Stomach (tissue), 9 donors: ENCODE results near the gene THSD7A. TPM values are rescaled to one million over a fixed set of nuclear protein-coding genes. Genes with fewer than 3 reads are reported as not detected.

Experiments
- DNase-seq, 2 donors: peaks; one replicate each; pipeline versions ENCODE4 v3.0.0 to v3.0.0-alpha.2; 2013 to 2019
- H3K27ac ChIP-seq, 5 donors: fragments of 200-600 bp in 4 of 5; sonication (generic) in 4 of 5; one replicate each; pipeline ENCODE4 v1.5.1; 2013 to 2019; ENCODE audit warnings: mild to moderate bottlenecking in 1 of 5, moderate library complexity in 1 of 5
- H3K27me3 ChIP-seq, 3 donors: fragments of 200-600 bp; sonication (generic); one replicate each; pipeline ENCODE4 v1.5.1; 2017 to 2019; ENCODE audit warnings: mixed run types in 1 of 3
- H3K36me3 ChIP-seq, 4 donors: fragments of 200-600 bp; sonication (generic); 1 replicate in 3 of 4; 2 replicates in 1 of 4; pipeline ENCODE4 v1.5.1; 2016 to 2019
- H3K4me1 ChIP-seq, 4 donors: fragments of 200-600 bp; sonication (generic); one replicate each; pipeline ENCODE4 v1.5.1; 2016 to 2019
- H3K4me3 ChIP-seq, 4 donors: fragments of 200-600 bp; sonication (generic) in 3 of 4; one replicate each; pipeline ENCODE4 v1.5.1; 2016 to 2019; ENCODE audit warnings: mild to moderate bottlenecking in 1 of 4
- H3K9me3 ChIP-seq, 4 donors: fragments of 200-600 bp; sonication (generic); one replicate each; pipeline ENCODE4 v1.5.1; 2016 to 2019
- EP300 ChIP-seq: sonication (generic); formaldehyde crosslinking; IDR thresholded peaks from one replicate; pipeline ENCODE4 v1.6.1; 2017; ENCODE audit warnings: antibody characterized with exemption
- POLR2A ChIP-seq, 4 donors: fragments of 450-650 bp; IDR thresholded peaks; one replicate each; pipeline ENCODE4 v1.6.1; 2016; ENCODE audit warnings: antibody characterized with exemption in 4 of 4, control low read depth in 2 of 4, mild to moderate bottlenecking in 1 of 4, moderate library complexity in 1 of 4
- POLR2AphosphoS5 ChIP-seq, 3 donors: sonication (generic); formaldehyde crosslinking; IDR thresholded peaks; one replicate each; pipeline ENCODE4 v1.6.1; 2016; ENCODE audit warnings: antibody characterized with exemption in 3 of 3
- WGBS, 5 donors: extraction: QIAGEN DNeasy Blood & Tissue Kit in 3 of 5; methylation state at CpG; one replicate each; pipeline versions ENCODE4 v1.1.5 to v1.1.7; 2013 to 2018; 5-methylcytosine and 5-hydroxymethylcytosine counted together
- intact Hi-C: fragments of 100-400 bp; cut with DNase I; formaldehyde crosslinking; loops from one replicate; pipeline ENCODE4 v1.15.1; 2023; ENCODE audit warnings: low total_unique reads
- polyA plus RNA-seq, 3 donors: library from polyadenylated mRNA; stranded (reverse); fragments of 200-250 nt; gene quantifications; one replicate each; pipeline ENCODE4 v1.2.3, GENCODE V29; 2013
- total RNA-seq, 5 donors: library from RNA; depleted of rRNA; stranded (reverse); fragments of >200 nt; gene quantifications; one replicate each; pipeline versions ENCODE4 v1.1.0 to v1.2.3, GENCODE V29; 2014 to 2016
- TF ChIP-seq, protein P1 (sequence below), 7 experiments: fragments of 450-650 bp in 4 of 7; fragments of 200-600 bp in 3 of 7; sonication (generic) in 3 of 7; IDR thresholded peaks; one replicate each; pipeline ENCODE4 v1.5.1; 2016 to 2019; ENCODE audit warnings: antibody characterized with exemption in 7 of 7, control low read depth in 2 of 7, mild to moderate bottlenecking in 1 of 7
- donor health status: healthy with polysubstance abuse.
- donor health status: Bipolar disorder and iron deficiency.
- donor health status: healthy.

Gene THSD7A
- total and polyA plus RNA-seq, 8 donors: 0.06 to 13.2 (median 0.46) TPM; not detected in 1

DNA sequence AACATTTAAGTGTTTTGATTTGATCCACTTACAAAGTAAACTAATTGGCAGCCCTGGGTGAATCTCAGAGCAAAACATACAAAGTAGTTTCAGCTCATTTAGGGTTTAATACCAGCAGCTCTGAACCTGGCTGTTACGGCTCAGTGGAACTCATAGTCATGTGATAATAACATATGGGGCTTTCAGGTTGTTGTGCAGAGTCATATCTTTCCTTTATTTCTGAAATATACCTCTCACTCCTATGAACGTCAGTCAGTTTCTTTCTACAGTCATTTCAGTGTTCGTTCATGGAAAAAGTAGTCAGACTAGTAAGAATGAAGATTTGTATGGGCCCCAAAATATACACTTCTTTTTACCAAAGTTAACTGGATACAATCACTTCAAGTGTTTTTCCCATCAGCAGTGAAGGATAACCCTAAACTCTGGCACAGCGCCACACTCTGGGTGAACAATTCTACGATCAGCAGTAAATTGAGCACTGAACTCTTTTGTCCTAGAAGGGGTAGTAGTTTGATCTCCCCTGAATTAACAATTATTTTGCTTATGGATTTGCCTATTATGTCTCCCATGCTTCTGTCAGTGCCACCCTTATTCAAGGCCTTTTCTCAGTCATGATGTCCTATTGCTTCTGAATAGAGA is 218.6 kb downstream of the THSD7A start:
- 86 to 91% (median 89%) methylated on average over 5 of the region's 5 CpGs for WGBS, 5 donors
- Histone ChIP-seq H3K36me3 (no peaks in the 10 kb centered on the region), H3K27me3 (no peaks in the 10 kb centered on the region), H3K4me3 (no peak overlapping the region), H3K9me3 (no peaks in the 10 kb centered on the region), H3K4me1 (peaks cover 0 to 19% (median 3%) of the 10 kb centered on the region in 4 donors), H3K27ac (no peak overlapping the region)
- no peak for DNase-seq
- intact Hi-C loops: no loop called here
- no peak for TF ChIP-seq POLR2A (IDR thresholded peaks at IDR 0.05)

DNA sequence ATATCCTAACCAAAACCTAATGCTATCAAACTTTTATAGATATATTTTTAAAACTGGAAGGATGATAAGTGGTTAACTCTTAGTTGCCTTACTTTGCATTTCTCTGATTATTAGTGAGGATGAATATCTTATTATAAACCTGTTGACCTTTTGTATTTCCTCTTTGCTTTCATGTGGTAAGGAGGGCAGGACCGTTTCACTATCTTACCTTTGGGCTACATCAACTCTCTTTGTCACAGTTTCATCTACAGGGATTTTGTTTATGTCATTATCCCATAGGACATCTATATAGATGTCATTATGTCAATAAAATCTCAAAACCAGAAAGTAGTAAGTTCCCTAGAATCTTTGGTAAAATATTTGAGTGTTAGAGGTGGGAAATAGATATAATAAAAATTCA is 219.3 kb downstream of the THSD7A start:
- TF ChIP-seq, protein P1, sequence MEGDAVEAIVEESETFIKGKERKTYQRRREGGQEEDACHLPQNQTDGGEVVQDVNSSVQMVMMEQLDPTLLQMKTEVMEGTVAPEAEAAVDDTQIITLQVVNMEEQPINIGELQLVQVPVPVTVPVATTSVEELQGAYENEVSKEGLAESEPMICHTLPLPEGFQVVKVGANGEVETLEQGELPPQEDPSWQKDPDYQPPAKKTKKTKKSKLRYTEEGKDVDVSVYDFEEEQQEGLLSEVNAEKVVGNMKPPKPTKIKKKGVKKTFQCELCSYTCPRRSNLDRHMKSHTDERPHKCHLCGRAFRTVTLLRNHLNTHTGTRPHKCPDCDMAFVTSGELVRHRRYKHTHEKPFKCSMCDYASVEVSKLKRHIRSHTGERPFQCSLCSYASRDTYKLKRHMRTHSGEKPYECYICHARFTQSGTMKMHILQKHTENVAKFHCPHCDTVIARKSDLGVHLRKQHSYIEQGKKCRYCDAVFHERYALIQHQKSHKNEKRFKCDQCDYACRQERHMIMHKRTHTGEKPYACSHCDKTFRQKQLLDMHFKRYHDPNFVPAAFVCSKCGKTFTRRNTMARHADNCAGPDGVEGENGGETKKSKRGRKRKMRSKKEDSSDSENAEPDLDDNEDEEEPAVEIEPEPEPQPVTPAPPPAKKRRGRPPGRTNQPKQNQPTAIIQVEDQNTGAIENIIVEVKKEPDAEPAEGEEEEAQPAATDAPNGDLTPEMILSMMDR (IDR thresholded peaks at IDR 0.05): no peak
- TF ChIP-seq EP300 (no peak), POLR2AphosphoS5 (IDR thresholded peaks at IDR 0.05) (no peak), POLR2A (IDR thresholded peaks at IDR 0.05) (no peak)
- no peaks in the 10 kb centered on the region for H3K9me3 ChIP-seq
- WGBS, 5 donors: 66 to 73% (median 67%) methylated on average over 1 of the region's 1 CpG
- no peak overlapping the region for H3K27ac ChIP-seq
- H3K27me3 ChIP-seq: no peaks in the 10 kb centered on the region
- intact Hi-C loops: no loop called here
- H3K4me3 ChIP-seq: no peak overlapping the region
- no peaks in the 10 kb centered on the region for H3K36me3 ChIP-seq
- DNase-seq: no peak
- H3K4me1 ChIP-seq: peaks cover 0 to 19% (median 3%) of the 10 kb centered on the region in 4 donors

GRCh38 chr7:11609096-11609670 is 222.8 kb downstream of the THSD7A start:
- no peak overlapping the region for H3K27ac ChIP-seq
- H3K9me3 ChIP-seq: no peaks in the 10 kb centered on the region
- peaks cover 0 to 18% (median 5%) of the 10 kb centered on the region in 4 donors for H3K4me1 ChIP-seq
- DNase-seq: no peak
- H3K36me3 ChIP-seq: no peaks in the 10 kb centered on the region
- no peaks in the 10 kb centered on the region for H3K27me3 ChIP-seq
- WGBS, 5 donors: 80 to 90% (median 82%) methylated on average over 2 of the region's 2 CpGs
- TF ChIP-seq POLR2AphosphoS5 (IDR thresholded peaks at IDR 0.05): no peak
- intact Hi-C loops: no loop called here
- H3K4me3 ChIP-seq: no peak overlapping the region

DNA sequence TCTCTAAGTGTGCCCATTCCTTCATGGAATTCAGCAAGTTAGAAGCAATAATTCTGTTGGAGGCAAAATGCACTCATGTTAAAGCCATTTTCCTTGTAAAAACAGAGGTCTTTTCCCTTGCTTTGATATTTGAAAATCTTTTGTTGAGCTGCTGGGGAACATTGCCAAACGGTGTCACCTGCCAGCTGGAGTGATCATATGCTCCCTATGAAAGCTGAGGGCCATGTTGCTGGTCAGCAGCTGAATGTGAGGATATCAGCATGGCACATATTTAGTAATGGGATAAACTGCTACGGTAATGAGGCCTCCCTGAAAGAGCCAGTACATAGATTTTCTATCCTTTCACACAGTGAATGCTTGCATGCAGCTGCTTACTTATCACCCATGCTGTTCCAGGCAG is 224.3 kb downstream of the THSD7A start:
- no peaks in the 10 kb centered on the region for H3K36me3 ChIP-seq
- no peaks in the 10 kb centered on the region for H3K9me3 ChIP-seq
- H3K4me3 ChIP-seq: no peak overlapping the region
- no peak overlapping the region for H3K27ac ChIP-seq
- intact Hi-C loops: no loop called here
- H3K27me3 ChIP-seq: no peaks in the 10 kb centered on the region
- peak; percentile 34 to 57 for DNase-seq
- peaks cover 0 to 18% (median 5%) of the 10 kb centered on the region in 4 donors for H3K4me1 ChIP-seq
- WGBS, 5 donors: 7 to 31% (median 18%) methylated on average over 2 of the region's 2 CpGs
- no peak for TF ChIP-seq POLR2AphosphoS5 (IDR thresholded peaks at IDR 0.05)
- TF ChIP-seq POLR2A (IDR thresholded peaks at IDR 0.05): no peak
- TF ChIP-seq, protein P1 (IDR thresholded peaks at IDR 0.05): no peak
- TF ChIP-seq EP300: no peak

DNA sequence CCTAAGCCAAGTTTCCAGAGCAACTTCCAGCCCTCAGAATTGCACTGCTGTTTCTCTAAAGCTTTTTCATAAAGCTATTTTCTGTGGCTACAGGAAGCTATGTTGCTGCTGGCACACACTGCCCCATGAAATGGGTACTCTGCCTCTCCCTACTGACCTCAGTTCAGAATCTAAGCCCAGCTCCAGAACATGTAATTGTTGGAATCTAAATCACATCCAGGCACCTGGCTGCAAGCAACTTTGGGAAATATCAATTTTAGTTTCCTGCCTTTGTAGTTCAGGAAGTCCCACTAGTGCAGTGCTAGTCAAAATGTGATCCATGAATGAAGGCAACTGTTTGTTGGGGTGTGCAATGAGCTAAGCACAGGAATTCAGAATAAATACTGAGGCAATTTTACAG is 226.2 kb downstream of the THSD7A start:
- no peak overlapping the region for H3K4me3 ChIP-seq
- H3K27me3 ChIP-seq: no peaks in the 10 kb centered on the region
- intact Hi-C loops: no loop called here
- H3K27ac ChIP-seq: peak overlapping the region in 1 of 5 donors; percentile 1
- H3K4me1 ChIP-seq: peaks cover 0 to 16% (median 5%) of the 10 kb centered on the region in 4 donors
- DNase-seq: no peak
- no peaks in the 10 kb centered on the region for H3K36me3 ChIP-seq
- H3K9me3 ChIP-seq: no peaks in the 10 kb centered on the region
- no peak for TF ChIP-seq POLR2AphosphoS5 (IDR thresholded peaks at IDR 0.05)
- TF ChIP-seq POLR2A (IDR thresholded peaks at IDR 0.05): no peak
- TF ChIP-seq, protein P1 (IDR thresholded peaks at IDR 0.05): no peak
- TF ChIP-seq EP300: no peak
